ENCODE results near the gene UPP1. TPM values are rescaled to one million over a fixed set of nuclear protein-coding genes. Genes with fewer than 3 reads are reported as not detected.

The UPP1 gene
- total and polyA plus RNA-seq, 2 of the 13 experiments (the other 11 are each of a cell fraction or from before 2014, with no cell fraction given) = 5.7 to 9.8 TPM

- TF ChIP-seq ZBTB40 (IDR thresholded peaks at IDR 0.05) (no peak), ZBTB40 (CRISPR knock-in tag; IDR thresholded peaks at IDR 0.05) (peak; percentile 95), ZBTB25 (CRISPR knock-in tag; IDR thresholded peaks at IDR 0.05) (peak; percentile 86), ZNF441 (CRISPR knock-in tag; IDR thresholded peaks at IDR 0.05; ENCODE audit: borderline replicate concordance) (no peak), FOXK1 (CRISPR knock-in tag; IDR thresholded peaks at IDR 0.05; ENCODE audit: borderline replicate concordance, low read depth) (peak; percentile 96), REPIN1 (CRISPR knock-in tag; IDR thresholded peaks at IDR 0.05; ENCODE audit: borderline replicate concordance, low read depth) (peak; percentile 35; the same call in 1 of the 2 replicates), ONECUT2 (CRISPR knock-in tag; IDR thresholded peaks at IDR 0.05) (no peak), ZNF737 (CRISPR knock-in tag; IDR thresholded peaks at IDR 0.05; ENCODE audit: borderline replicate concordance) (no peak), ZNF557 (CRISPR knock-in tag; IDR thresholded peaks at IDR 0.05) (peak; percentile 86; the same call in 1 of the 2 replicates), NFYB (CRISPR knock-in tag; IDR thresholded peaks at IDR 0.05) (peak; percentile 25; the same call in 1 of the 2 replicates), HMGXB4 (CRISPR knock-in tag; IDR thresholded peaks at IDR 0.05; ENCODE audit: borderline replicate concordance in 1 of 2, low read depth in 1 of 2) (peak in 1 of 2 experiments; percentile 74; a peak in 1 of 4 replicates), SKI (IDR thresholded peaks at IDR 0.05; ENCODE audit: partially characterized antibody) (peak; percentile 68), ELF3 (CRISPR knock-in tag; IDR thresholded peaks at IDR 0.05) (peak; percentile 95), GABPB1 (CRISPR knock-in tag; IDR thresholded peaks at IDR 0.05) (no peak; the same call in 1 of the 2 replicates), FOXO1 (CRISPR knock-in tag; IDR thresholded peaks at IDR 0.05) (peak; percentile 99)
Measured at GRCh38 chr7:48140001-48140681, 51.1 kb downstream of the UPP1 start (continued).

Data from HepG2 (cell line).